ENCODE measurements around the gene TCF4.

The TCF4 gene

GRCh38 chr18:55246278-55246677 lies 341.7 kb downstream of the TCF4 start:
- DNase-seq = no peak

- DNase-seq = no peak
These were observed 342.8 kb downstream of the TCF4 start for GRCh38 chr18:55245211-55245614.

GRCh38 chr18:55244546-55244945 lies 343.4 kb downstream of the TCF4 start:
- DNase-seq = no peak

DNA sequence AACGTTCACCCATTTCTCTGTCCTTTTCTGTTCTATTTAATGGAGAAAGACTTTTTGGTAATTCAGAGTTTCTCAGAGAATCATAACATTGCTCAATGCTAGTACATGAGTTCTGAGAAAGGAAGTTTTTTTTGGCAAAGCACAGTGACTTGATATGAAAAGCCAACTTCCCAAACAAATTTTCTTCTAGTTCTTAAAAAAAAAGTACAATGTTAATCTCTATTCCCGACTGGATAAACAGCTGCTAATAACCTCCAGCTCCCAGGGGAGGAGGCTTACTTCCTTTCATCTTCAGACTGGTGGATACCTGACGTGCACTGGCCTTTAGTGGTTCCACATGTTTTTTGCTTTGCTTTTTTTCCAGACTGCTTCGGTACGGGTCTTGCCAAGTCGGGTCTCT lies 344.1 kb downstream of the TCF4 start:
- DNase-seq = no peak

DNA sequence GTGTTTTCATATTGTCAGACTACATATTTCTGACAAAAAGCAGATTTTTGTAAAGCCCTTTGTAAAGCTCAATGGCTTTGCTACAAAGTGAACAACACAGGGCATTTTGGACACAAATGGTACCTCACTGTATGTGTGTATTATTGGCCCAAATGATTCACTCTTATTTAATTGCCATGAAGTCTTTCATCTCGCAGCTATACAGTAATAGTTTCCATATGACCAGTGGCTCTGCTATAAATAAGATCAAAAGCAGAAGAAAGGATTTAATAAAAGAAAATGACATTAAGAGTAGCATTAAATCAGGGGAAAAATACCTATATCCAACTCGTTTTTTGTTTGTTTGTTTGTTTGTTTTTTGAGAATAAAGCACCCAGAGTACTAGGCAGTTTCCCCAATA lies 344.7 kb downstream of the TCF4 start:
- DNase-seq = no peak

- DNase-seq = no peak
These were observed 347.0 kb downstream of the TCF4 start for GRCh38 chr18:55240978-55241377.

DNA sequence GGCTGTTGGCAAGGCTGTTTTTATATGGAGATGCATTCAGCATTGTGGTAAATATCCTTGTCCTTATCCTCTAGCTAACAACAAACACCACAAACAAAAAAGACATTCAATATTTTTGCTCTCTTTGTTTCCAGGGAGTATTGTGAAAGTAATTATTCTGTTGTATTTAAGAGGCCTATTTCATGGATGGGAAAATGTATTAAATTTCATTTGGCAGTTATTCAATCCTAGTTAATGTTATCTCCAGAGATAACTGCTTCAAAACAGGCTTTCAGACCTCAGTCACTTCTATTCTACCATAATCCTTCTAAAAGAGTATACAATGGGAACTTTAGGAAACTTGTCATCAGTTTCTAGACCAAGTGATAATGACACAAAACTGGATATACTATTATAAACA lies 348.3 kb downstream of the TCF4 start:
- DNase-seq = no peak

DNA sequence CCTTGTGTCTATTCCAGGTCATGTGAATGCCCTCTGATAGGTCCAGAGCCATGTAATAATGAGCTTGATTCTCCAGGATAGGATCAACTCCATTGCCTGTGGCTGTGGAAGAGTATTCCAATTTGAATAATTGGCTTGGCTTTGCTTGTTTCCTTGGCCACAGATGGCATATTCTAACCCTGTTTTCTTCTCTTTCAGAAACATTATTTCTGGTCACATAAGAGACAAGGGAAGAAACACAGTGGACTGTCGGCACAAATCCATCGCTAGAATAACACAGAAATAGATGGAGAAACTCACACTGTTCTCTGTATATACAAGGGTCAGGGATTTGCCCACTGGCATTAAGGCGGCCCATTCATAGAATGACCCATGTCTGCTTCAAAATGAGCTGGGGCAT lies 350.3 kb downstream of the TCF4 start:
- no peak for DNase-seq

DNA sequence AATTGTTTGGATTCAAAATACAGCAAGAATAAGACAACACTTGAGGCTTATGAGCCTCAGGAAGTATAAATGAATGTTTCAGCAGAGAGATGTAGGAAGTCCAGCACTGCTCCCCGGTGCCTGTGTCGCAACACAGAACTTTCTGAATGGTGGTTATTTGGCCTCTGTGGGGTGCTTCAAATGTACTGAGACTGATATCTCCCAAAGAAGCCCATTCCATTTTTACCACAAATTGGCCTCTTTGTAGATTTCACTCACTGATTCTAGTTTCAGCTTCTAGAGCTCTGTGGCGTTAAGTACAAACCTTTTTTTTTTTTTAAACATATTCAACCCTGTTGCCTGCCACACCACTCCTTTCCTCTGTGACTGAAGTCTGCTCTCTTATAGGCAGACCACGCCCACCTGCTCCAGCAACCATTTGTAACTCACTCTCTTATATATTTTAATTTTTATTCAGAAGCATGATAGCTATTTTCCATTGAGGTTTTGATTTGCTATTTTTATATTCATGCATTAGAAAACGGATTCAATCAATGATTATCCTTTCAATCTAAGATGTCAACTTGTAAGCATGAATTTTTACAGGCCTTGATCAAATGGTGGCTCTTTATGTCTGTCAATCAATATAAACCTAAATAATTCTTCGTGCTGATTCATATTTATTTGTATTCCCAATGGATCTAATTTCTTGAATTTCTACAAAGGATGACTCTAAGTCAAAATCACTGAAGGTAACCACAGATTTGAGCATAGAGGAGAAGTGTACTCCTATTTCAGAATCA lies 351.7 kb downstream of the TCF4 start:
- DNase-seq = no peak

DNA sequence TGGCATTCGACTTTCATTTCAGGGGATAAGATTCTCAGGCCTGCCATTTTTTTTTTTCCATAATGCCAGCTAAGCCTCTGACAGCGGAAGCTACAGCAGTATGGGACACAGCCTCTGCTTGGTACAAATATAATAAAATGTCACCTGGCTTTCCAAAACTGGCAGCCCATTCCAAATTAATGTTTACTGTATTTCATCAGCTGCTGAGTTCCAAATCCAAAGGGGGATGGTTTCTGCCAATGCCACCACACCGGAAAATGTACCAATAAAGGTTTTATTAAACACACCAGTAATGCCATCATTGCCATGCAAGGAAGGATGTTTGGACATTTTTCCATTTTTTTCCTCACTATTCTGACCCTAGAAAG lies 352.9 kb downstream of the TCF4 start:
- no peak for DNase-seq

GRCh38 chr18:55234366-55235093 lies 353.5 kb downstream of the TCF4 start:
- DNase-seq = no peak

GRCh38 chr18:55233857-55234256 lies 354.1 kb downstream of the TCF4 start:
- no peak for DNase-seq

DNA sequence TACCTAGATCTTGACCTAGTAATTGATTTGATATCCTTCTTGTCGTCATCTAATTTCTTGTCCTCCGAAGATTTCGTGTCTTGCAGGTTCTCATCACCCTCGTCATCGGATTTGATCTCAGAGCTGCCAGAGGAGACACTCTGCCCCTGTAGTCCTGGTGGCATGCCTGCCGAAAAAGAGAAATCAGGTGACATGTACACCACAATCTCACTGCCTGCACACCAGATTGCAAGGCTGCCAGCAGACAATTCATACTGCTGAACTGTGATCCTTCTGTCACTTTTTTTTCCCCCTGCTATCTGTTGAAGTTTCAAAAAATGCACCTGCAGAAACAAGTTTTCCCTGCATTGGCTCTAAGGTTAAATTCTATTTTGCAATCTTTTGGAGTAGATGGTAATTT lies 355.5 kb downstream of the TCF4 start:
- DNase-seq = no peak

DNA sequence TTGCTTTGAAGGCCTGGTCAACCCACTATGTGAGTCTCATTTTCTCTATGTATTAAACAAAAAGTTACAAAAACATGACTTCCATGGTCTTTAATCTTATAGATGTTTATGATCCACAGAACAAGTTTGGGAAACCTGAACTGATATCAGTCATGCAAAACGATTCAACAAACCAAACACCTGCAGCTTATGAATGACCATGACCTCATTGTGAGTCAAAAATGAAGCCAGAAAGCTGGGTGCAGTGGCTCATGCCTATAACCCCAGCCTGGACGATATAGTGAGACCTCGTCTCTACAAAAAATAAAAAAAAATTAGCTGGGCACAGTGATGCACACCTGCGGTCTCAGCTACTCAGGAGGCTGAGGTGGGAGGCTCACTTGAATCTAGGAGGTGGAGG lies 358.3 kb downstream of the TCF4 start:
- no peak for DNase-seq

DNA sequence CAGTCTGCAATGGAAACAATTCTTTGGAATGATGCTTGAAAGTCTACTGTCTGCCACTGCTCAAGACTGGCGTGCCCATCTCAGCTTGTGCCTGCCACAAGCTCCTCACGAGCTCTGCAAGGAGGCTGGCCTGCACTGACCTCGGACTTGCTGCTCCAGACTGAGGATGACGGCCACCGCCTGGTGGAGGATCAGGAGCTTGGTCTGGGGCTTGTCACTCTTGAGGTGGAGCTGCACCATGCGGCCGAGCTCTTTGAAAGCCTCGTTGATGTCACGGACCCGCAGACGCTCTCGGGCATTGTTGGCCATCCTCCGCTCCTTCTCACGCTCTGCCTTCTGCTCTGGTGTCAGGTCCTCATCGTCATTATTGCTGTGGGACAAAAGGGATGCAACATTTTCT lies 359.3 kb downstream of the TCF4 start:
- no peak for DNase-seq

DNA sequence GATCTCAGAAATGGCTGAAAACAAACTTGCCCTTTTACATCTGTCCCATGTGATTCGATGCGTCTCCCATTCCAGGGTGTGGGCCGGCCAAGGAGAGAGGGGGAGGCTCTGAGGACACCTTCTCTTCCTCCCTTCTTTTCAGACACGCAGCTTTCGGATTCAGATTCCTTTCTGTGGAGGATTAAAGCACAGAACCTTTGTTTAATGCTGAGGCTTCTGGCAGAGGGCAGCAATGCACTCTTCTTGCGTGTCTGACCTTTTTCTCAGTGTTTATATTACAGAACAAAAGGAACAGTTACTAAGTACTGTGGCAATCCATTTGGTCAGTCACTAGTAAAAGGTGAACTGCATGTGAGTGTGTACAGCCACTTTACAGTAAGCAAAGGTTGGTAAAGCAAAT lies 359.8 kb downstream of the TCF4 start:
- DNase-seq = no peak

- no peak for DNase-seq
These were observed 360.2 kb downstream of the TCF4 start for GRCh38 chr18:55227771-55228170.

GRCh38 chr18:55226044-55226443 lies 361.9 kb downstream of the TCF4 start:
- no peak for DNase-seq

DNA sequence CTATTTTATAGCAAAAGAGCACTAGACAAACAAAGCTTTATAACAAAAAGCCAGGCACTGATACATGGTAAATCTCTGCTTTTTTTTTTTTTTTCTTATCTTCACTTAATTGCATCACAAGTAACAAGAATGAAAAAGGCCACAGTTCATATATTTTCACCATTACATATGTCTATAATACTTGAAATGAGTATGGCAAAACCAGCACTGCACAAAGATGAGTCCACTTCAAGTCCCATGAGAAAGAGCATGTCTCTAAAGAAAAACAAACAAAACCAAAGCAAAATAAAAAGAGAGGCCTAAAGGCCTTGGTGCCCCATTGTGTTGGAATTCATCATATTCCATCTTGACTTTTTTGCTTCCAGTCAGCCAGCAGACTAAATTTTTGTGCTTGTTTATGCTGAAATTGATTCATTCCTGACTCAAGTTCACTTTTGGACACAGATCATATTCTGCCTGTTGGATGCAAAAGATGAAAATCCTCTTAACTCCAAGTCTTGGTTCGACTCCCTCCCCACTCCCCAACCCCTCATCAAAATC lies 363.8 kb downstream of the TCF4 start:
- DNase-seq = no peak

- DNase-seq = no peak
These were observed 366.4 kb downstream of the TCF4 start for GRCh38 chr18:55221622-55222021.

DNA sequence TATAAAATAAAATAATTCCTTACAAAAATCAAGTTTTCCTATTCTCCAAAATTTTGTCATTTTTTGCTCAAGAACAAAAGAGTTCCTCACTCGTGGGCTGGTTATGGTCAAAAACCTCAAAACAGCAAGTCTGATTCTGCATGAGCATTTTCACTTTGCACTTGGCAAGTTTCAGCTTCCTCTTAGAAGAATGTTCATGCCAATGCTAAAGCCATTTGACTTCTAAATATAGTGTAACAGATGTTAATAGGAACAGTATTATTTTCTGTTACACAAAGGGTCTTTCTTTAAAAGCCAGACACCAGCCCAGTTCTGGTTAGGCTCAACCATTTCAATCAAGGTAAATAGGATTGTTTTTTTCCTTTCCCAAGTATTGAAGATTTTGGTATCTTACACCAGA lies 367.5 kb downstream of the TCF4 start:
- DNase-seq = no peak

DNA sequence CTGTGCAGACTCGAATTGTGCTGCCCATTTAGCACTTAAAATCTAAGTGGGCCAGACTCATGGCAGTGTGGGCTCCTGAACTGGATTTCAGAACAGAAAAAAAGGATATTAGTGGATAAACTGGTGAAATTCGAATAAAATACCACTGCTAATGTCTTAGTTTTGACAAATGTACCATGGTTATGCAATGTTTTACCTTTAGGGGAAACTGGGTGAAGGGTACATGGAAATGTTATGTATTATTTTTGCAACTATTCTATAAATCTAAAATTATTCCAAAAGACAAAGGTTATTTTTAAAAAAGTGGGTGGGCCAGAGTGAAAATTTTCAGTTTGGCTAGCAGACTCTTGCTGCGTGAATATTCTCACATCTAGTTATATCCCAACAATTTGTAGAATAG lies 368.2 kb downstream of the TCF4 start:
- no peak for DNase-seq

GRCh38 chr18:55219059-55219458 lies 368.9 kb downstream of the TCF4 start:
- DNase-seq = no peak

- no peak for DNase-seq
These were observed 373.0 kb downstream of the TCF4 start for GRCh38 chr18:55214969-55215368.
